Breast epithelium (tissue), 3 donors: Measurements from ENCODE around the gene PTH2.

Source experiments
- CTCF ChIP-seq, 3 donors: fragments of 450-650 bp; IDR thresholded peaks; one replicate each; pipeline ENCODE4 v1.5.1; 2016 to 2017; ENCODE audit warnings: antibody characterized with exemption in 3 of 3, mild to moderate bottlenecking in 3 of 3, moderate library complexity in 3 of 3
- POLR2A ChIP-seq: fragments of 450-650 bp; IDR thresholded peaks from one replicate; pipeline ENCODE4 v1.6.1; 2016; ENCODE audit warnings: antibody characterized with exemption, mild to moderate bottlenecking, moderate library complexity
- POLR2AphosphoS5 ChIP-seq, 3 donors: sonication (generic); formaldehyde crosslinking; IDR thresholded peaks; one replicate each; pipeline ENCODE4 v1.6.1; 2017; ENCODE audit warnings: antibody characterized with exemption in 3 of 3

GRCh38 chr19:49453013-49453756 is 29.9 kb upstream of the PTH2 start, which contains the start of gene ALDH16A1:
- TF ChIP-seq POLR2A = peak; percentile 83
- TF ChIP-seq CTCF (IDR thresholded peaks at IDR 0.05) = no peak
- peak; percentile 79 to 96 (median 91) for TF ChIP-seq POLR2AphosphoS5 (IDR thresholded peaks at IDR 0.05)
